Measurements from ENCODE around the gene NFAT5.

DNA sequence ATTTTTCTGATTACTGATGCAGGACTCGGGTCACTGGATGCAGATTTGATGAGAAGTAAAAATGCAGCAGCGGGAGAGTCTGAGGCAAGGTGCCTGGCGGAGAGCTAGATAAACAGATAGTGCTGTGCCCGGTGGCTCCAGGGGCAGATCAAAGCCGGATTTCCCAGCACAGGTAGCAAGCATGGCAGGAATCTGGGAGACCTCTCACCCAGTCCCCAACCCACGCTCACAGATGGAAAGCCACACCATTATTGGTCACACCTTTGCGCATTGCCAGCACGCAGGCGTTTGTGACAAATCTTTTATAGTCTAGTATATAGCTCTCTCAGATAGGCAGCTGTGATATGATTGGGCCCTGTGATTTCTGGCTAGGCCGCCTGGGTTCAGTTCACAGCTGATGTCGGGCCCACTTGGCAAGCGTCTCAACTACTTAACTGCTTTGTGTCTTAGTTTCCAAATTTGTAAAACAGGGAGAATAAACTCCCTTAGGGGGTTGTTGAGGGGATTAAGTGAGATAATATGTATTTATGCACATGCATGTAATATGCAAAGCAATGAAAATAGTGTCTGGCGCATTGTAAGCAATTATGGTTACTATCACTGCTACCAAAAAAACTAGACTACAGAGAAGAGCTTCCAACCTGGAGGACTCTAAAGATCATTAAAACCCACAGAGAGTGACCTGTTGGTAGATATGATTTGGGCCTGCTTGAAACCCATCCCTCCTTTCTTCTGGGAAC lies 42.0 kb upstream of the NFAT5 start:
- no peak for TF ChIP-seq EZH2phosphoT487 (IDR thresholded peaks at IDR 0.05)
- TF ChIP-seq, protein P1, sequence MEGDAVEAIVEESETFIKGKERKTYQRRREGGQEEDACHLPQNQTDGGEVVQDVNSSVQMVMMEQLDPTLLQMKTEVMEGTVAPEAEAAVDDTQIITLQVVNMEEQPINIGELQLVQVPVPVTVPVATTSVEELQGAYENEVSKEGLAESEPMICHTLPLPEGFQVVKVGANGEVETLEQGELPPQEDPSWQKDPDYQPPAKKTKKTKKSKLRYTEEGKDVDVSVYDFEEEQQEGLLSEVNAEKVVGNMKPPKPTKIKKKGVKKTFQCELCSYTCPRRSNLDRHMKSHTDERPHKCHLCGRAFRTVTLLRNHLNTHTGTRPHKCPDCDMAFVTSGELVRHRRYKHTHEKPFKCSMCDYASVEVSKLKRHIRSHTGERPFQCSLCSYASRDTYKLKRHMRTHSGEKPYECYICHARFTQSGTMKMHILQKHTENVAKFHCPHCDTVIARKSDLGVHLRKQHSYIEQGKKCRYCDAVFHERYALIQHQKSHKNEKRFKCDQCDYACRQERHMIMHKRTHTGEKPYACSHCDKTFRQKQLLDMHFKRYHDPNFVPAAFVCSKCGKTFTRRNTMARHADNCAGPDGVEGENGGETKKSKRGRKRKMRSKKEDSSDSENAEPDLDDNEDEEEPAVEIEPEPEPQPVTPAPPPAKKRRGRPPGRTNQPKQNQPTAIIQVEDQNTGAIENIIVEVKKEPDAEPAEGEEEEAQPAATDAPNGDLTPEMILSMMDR (IDR thresholded peaks at IDR 0.05) = no peak

Measured in neural progenitor cell (in vitro differentiated cells).